ENCODE measurements around the gene LTA4H.
"Not testable (repeated sequence)": the region's sequence is repeated elsewhere in the genome, so short reads cannot be mapped to it uniquely, and the experiment has no call there.

The LTA4H gene

DNA sequence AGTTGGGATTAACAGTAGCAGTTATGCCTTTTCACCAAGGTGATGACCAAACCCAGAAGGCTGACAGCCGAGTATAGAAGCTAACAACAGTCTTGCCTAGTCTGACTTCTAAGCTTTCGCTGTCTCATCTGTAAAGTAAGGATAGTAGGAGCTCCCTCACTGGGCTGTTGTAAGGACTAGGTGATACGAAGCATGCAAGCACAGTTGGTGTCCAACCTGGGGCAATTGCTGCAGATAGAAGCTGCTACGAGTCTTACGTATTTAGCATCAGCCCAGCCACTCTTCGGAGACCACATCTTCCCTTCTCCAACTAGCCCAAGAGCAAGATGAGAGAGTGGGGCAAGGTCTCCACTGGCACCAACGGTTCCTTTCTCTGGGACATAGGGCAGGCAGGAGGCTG lies 45.3 kb downstream of the LTA4H start:
- DNase-seq (ENCODE audit: low read depth in 2 of 2): no peak

GRCh38 chr12:95989504-95990123 lies 45.8 kb downstream of the LTA4H start:
- no peak for DNase-seq (ENCODE audit: low read depth in 2 of 2)

DNA sequence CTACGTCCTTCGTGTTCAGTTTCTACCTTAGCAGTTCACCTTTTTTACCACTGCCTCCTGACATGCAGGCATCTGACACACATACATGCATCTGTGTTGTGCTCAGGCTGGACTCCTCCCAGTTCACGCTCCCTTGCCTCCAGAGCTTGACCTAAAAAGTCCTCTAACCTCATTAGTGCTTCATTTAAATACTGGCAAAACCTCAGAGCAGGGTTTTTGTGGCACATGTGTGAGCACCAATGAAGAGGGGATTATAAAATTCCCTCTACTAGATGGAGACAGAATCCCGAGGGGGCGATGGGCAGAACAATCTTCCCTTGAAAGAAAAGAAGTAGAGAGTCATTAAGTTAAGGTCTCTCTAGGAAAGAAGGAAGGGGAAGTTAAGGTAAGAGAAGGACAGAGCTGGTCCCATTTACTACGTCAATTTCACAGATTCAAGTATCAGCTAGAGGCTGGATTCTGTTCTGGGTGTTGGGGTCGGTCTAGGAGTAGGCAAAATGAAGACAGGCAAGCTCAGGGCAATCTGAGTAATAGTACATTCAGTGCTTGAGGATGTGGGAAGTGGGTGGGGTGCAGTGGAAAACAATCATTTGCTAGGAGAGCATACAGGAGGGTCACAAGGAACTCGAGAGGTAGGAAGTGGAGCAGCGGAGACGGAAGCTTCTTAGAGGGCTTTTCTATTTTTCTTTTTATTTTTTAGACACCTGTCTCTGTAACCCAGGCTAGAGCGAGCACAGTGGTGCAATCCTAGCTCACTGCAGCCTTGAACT lies 46.7 kb downstream of the LTA4H start:
- DNase-seq (ENCODE audit: low read depth in 2 of 2): no peak

DNA sequence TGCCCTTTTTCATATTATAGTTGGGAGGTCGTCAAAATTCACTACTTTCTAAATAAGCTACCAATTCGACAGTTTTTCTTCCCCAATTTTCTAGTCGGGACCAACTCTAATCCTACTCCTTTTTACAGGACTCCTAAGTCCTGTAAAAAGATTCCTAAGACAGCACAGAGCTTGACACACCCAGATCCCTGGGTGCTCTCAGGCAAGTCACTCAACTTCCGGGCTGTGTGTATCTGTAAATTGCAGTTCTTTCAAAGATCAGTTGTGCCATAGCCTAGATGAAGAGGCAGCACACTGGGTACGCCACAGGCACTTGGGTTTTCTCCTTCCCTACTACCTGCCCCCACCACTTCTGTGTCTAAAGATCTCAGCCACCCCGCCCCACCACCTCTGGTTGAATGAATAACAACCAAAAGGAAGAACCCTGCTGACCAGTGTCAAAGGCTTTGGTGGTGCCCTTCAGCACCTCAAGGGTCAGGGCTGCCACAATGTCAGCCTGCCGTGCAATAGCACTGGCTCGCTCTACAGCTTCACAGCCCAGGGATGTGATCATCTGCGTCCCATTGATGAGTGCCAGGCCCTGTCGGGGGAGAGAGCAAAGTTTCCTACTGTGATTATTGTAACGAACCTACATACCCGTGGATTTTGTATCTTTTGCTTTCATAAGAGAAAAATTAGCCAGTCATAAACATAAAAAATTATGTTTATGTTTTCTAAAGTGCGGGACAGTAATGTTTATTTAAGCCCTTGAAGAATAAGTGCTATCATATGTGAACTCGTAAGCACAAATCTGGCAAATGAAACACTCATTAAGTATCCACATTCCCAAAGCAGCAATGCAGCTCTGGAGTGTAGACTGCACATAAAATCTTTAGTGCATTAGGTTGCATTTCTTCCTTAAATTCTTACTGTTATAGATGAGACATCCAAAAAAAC lies 48.5 kb downstream of the LTA4H start:
- no peak for DNase-seq (ENCODE audit: low read depth in 2 of 2)

GRCh38 chr12:95984682-95985081 lies 50.7 kb downstream of the LTA4H start:
- no peak for DNase-seq (ENCODE audit: low read depth in 2 of 2)

DNA sequence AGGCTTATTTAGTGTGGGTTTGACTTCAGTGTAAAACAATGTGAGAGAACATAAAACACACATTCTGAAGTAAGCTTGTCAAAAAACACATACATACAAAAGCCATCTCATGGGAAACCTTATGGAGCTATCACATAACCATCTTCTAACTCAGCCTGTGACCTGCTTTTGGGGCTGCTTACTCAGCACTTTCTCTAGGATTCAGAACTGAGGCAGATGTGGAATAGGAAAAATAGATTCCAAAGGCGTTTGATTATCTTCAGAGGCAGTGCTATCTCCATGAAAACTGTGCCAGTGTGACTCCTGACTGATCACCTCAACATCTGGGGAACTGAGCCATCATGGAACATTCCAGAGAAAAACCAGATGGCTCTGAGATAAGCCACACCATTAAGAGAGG lies 52.8 kb downstream of the LTA4H start:
- DNase-seq (ENCODE audit: low read depth in 2 of 2): no peak

DNA sequence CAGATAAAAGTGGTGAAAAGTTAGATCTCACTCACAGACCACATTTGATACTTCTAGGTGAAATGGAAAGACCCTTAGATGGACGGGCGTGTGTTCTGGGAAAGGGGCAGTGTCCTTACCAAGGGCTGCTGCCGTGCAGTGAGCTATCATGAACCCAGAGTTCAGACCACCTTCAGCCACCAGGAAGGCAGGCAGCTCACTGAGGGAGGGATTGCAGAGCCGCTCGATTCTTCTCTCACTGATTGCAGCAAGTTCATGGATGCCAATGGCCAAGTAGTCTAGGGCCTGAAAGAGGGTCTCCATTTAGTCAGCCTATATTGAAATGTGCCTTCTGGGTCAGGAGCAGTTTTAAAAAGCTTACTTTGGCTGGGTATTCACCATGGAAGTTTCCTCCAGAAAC lies 55.0 kb downstream of the LTA4H start:
- DNase-seq (ENCODE audit: low read depth in 2 of 2): no peak

- no peak for DNase-seq (ENCODE audit: low read depth in 2 of 2)
Observed at GRCh38 chr12:95978774-95979173, 56.6 kb downstream of the LTA4H start.

DNA sequence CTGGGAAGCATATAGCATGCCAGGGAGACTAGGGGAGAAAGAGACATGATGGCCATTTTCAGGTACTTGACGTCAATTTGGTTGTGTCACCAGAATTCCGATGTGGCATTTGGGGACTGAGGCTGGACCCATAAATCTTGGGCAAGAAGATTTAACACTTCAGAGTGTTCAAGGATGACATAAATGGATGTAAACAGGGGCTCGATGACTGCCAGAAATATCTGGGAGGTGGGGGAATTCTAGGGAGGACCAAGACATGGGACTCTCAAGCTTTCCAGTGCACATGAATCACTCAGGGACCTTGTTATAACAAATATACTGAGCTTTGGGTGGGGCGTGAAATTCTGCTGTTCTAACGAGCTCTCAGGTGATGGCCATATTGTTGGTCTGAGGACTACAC lies 57.0 kb downstream of the LTA4H start:
- no peak for DNase-seq (ENCODE audit: low read depth in 2 of 2)

DNA sequence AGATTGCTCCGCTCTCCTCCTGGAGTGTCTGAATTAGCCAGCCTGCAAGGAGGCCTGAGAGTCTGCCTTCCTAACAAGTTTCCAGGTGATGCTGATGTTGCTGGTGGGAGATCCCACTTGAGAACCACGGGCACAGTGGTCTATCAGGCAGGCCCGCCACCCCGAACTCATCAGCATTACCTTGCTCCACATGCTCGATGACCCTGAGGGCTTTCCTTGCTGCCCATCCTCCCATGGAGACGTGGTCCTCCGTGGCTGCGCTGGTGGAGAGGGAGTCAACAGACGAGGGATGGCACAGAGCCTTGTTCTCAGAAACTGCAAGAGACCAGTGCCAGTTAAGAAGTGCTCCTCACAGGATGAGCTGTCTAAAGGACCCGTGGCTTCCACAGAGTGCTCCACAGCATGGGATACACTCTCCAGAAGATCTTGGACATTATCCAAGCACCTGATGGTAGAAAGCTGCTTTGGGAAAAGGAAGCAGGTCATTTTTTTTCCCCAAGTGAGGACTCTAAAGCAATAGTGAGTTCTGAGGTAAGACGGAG lies 57.6 kb downstream of the LTA4H start:
- DNase-seq (ENCODE audit: low read depth in 2 of 2): no peak

GRCh38 chr12:95976416-95976832 lies 59.0 kb downstream of the LTA4H start:
- DNase-seq (ENCODE audit: low read depth in 2 of 2): no peak

DNA sequence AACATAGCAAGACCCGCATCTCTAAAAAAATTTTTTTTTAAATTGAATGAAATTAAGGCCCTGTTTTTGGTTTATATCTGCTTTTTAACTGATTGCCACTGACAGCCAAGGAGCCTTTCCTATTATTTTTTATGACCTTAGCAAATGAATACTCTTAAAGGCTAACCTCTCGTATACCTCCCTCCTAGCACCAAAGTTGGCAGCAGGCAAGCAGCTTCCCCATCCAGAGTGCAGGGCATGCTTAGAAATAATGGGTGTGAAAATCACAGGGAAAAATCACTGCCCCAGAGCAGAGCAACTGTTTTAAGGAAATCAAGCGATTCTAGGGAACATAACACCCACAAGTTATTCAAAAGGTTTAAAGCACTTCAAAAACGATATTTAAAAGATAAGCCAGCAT lies 59.9 kb downstream of the LTA4H start:
- DNase-seq (ENCODE audit: low read depth in 2 of 2): no peak

- no peak for DNase-seq (ENCODE audit: low read depth in 2 of 2)
Observed at GRCh38 chr12:95974358-95974757, 61.0 kb downstream of the LTA4H start.

DNA sequence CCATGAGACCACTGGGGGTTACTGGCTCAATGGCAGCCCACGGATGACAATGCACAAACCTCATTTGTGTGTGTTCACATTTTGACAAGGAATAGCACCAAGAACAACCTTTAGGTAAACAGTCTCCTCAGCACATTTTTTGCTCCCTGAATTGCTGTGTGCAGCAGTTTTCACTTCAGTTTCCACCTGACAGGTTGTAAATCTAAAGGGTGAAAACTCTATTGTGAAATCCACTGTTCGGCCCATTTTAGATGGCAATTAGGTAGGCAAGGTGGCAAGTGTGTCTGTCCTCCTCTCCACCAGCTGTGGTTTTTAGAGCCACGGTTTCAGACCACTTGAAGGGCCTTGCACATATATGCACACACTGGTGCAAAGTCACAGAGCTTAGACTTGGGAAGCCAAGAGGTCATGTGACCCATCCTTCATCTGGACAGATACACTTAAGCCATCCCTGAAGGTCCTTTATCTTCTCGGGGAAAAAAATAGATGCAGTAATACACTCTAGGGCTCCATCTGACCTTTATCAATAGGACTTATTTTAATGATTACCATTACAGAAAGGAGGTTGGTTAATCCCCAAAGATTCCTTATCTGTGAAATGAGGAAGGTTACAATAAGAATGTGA lies 62.4 kb downstream of the LTA4H start:
- no peak for DNase-seq (ENCODE audit: low read depth in 2 of 2)

- DNase-seq (ENCODE audit: low read depth in 2 of 2): no peak
Observed at GRCh38 chr12:95970905-95971304, 64.5 kb downstream of the LTA4H start.

DNA sequence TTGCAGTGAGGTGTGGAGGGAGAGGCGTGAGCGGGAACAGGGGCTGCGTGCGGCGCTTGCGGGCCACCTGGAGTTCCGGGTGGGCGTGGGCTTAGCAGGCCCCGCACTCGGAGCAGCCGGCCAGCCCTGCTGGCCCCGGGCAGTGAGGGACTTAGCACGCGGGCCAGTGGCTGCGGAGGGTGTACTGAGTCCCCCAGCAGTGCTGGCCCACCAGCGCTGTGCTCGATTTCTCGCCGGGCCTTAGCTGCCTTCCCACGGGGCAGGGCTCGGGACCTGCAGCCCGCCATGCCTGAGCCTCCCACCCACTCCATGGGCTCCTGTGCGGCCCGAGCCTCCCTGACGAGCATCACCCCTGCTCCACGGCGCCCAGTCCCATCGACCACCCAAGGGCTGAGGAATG lies 66.3 kb downstream of the LTA4H start:
- DNase-seq (ENCODE audit: low read depth in 2 of 2): not testable (repeated sequence)

GRCh38 chr12:95967301-95967700 lies 68.1 kb downstream of the LTA4H start:
- DNase-seq (ENCODE audit: low read depth in 2 of 2): no peak

DNA sequence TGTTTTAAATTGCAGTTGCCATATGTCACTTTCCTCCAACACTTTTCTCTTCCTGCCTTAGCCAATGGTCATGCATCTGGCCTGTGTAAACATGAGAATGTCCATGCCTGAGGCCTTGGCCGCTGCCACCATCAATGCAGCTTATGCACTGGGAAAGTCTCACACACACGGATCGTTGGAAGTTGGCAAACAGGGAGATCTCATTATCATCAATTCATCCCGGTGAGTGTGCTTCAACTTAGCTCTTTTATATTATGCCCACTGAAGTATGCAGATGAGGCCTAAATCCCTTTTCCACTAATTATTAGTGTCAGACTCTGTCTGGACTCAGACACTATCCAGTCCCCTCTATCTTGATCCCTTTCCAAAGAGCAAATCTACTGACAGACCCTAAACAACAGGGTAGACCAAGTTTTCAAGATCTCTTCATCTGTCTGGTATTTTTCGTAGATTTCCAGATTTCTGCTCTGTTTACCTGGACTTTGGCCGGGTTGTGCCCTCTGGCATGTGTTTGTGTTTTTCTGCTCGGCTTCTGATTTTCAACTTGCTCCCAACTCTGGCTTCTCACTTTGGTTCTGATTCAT lies 69.0 kb downstream of the LTA4H start:
- DNase-seq (ENCODE audit: low read depth in 2 of 2): no peak

DNA sequence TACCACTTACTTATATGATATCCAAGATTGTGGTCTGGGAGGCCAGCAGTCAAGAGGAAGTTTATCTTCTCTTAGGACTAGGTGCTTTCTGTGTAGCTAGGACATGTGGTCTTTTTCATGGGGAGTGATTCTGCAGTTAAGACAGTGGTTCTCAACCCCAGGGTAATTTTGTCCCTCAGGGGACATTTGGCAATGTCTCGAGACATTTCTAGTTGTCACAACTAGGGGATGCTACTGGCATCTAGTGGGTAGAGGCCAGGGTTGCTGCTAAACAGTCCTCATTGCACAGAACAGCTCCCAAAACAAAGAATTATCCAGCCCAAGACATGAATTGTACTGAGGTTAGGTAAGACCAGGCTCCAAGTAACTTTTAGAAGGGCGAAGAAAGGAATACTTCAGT lies 72.3 kb downstream of the LTA4H start:
- no peak for DNase-seq (ENCODE audit: low read depth in 2 of 2)

- DNase-seq (ENCODE audit: low read depth in 2 of 2): no peak
Observed at GRCh38 chr12:95962222-95962621, 73.2 kb downstream of the LTA4H start.

DNA sequence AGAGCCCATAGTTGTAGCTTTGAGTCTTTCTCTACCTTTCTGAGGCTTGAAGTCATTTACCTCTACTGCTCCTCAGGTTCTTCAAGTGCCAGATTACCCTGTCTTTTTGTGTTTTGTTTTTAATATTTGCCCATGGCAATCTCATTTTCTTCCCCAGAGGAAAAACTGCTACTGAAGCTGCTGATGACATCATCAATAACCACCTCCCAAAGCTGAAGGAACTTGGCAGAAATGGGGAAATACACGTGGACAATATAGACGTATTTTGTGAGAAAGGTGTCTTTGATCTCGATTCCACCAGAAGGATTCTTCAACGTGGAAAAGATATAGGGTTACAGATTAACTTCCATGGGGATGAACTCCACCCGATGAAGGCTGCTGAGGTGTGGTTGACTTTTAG lies 75.1 kb downstream of the LTA4H start:
- DNase-seq (ENCODE audit: low read depth in 2 of 2): no peak

Measured in stimulated activated CD8-positive, alpha-beta memory T cell treated with anti-CD3 and anti-CD28 coated beads, Interleukin-15, amount 100 ng/mL, for 4 hours (primary cell).